HCT116 (cell line): ENCODE measurements around the gene HSPB7. TPM values are rescaled to one million over a fixed set of nuclear protein-coding genes. Genes with fewer than 3 reads are reported as not detected.

Experiments
- ATAC-seq: fragments of 200-7000 bp; cut with Tn5 transposase; 2 replicates; pipeline ENCODE4 v1.9.1; 2020; ENCODE audit warnings: mild to moderate bottlenecking, moderate library complexity
- BruUV-seq: library from RNA; stranded (reverse); fragments of 400-500 nt; replicated peaks from 2 replicates; lab custom pipeline; 2021; lab: Mats Ljungman, UMichigan
- CTCF ChIA-PET: fragments of 300-600 bp; sonication (Branson Sonifier 250); formaldehyde crosslinking; loops from one replicate; lab custom pipeline; 2021; ENCODE audit warnings: antibody characterized with exemption; lab: Charles Lee
- POLR2A ChIA-PET: fragments of 300-600, 350-600 bp; sonication (Branson Sonifier 250); formaldehyde crosslinking; loops from one replicate; lab custom pipeline; 2021; ENCODE audit warnings: antibody characterized with exemption; lab: Charles Lee
- RAD21 ChIA-PET, 2 experiments: fragments of 300-600 bp; sonication (Branson Sonifier 250); formaldehyde crosslinking; loops; one replicate each; lab custom pipeline; 2023; ENCODE audit warnings: low total read pairs in 2 of 2; ENCODE audit not compliant: uncharacterized antibody in 2 of 2, unreplicated experiment in 2 of 2, low non-redundant PET in 1 of 2; lab: Charles Lee
- DNase-seq: peaks from one replicate; pipeline ENCODE4 v3.0.0-alpha.2; 2010; ENCODE audit warnings: low read depth, low spot score
- H2AFZ ChIP-seq: fragments of 200-600 bp; shearing (Covaris generic), sonication (generic); 2 replicates; pipeline ENCODE4 v1.6.1; 2017; ENCODE audit warnings: low read depth, mixed run types, mixed read lengths, antibody characterized with exemption, low read length; ENCODE audit not compliant: poor library complexity, severe bottlenecking
- H3K27ac ChIP-seq: 2 replicates; pipeline ENCODE4 v1.5.1; 2012; ENCODE audit warnings: low read depth, low read length
- H3K27me3 ChIP-seq: fragments of 200-600 bp; sonication (generic); 2 replicates; pipeline ENCODE4 v1.6.1; 2016; ENCODE audit warnings: mixed run types, low read length, mixed read lengths; ENCODE audit not compliant: insufficient read depth
- H3K36me3 ChIP-seq, 2 experiments: fragments of 200-500 bp in 1 of 2; fragments of 200-600 bp in 1 of 2; sonication (Bioruptor generic) in 1 of 2; sonication (generic) in 1 of 2; 2 replicates each; pipeline versions ENCODE4 v1.5.1 to v1.6.1; 2014 to 2016; ENCODE audit warnings: low read length in 2 of 2, inconsistent platforms in 1 of 2, mixed read lengths in 1 of 2, mixed run types in 1 of 2; ENCODE audit not compliant: insufficient read depth in 2 of 2, control insufficient read depth in 1 of 2
- H3K4me1 ChIP-seq, 2 experiments: fragments of 200-600 bp in 1 of 2; sonication (generic) in 1 of 2; 2 replicates each; pipeline versions ENCODE4 v1.5.1 to v1.6.1; 2012 to 2017; ENCODE audit warnings: low read length in 2 of 2, inconsistent platforms in 1 of 2, mild to moderate bottlenecking in 1 of 2, mixed read lengths in 1 of 2, mixed run types in 1 of 2, moderate library complexity in 1 of 2; ENCODE audit not compliant: insufficient read depth in 2 of 2, control insufficient read depth in 1 of 2
- H3K4me2 ChIP-seq: fragments of 200-600 bp; sonication (generic); 2 replicates; pipeline ENCODE4 v1.6.1; 2017; ENCODE audit warnings: mixed run types, low read length, mixed read lengths
- H3K4me3 ChIP-seq, 2 experiments: fragments of 200-600 bp in 1 of 2; sonication (generic) in 1 of 2; replicated peaks in 1 of 2; 2 replicates each; pipeline ENCODE4 v1.5.1; 2011 to 2016; ENCODE audit warnings: low read length in 2 of 2, control low read depth in 1 of 2, low read depth in 1 of 2, mild to moderate bottlenecking in 1 of 2, mixed read lengths in 1 of 2, mixed run types in 1 of 2
- H3K79me2 ChIP-seq: fragments of 200-600 bp; sonication (generic); 2 replicates; pipeline ENCODE4 v1.6.1; 2017; ENCODE audit warnings: mild to moderate bottlenecking, mixed run types, low read length, moderate library complexity, mixed read lengths; ENCODE audit not compliant: insufficient read depth
- H3K9ac ChIP-seq: fragments of 200-600 bp; sonication (generic); 2 replicates; pipeline ENCODE4 v1.6.1; 2016; ENCODE audit warnings: low read length, mixed read lengths
- H3K9me2 ChIP-seq: fragments of 200-600 bp; sonication (generic), shearing (Covaris generic); 2 replicates; pipeline ENCODE4 v1.6.1; 2017; ENCODE audit warnings: mixed run types, mild to moderate bottlenecking, moderate library complexity; ENCODE audit not compliant: insufficient read depth
- H3K9me3 ChIP-seq, 2 experiments: fragments of 200-500 bp in 1 of 2; fragments of 200-600 bp in 1 of 2; sonication (Bioruptor generic) in 1 of 2; sonication (generic) in 1 of 2; 2 replicates each; pipeline ENCODE4 v1.6.1; 2014 to 2017; ENCODE audit warnings: low read length in 2 of 2, mixed read lengths in 2 of 2, inconsistent platforms in 1 of 2, low read depth in 1 of 2, mild to moderate bottlenecking in 1 of 2, mixed run types in 1 of 2, moderate library complexity in 1 of 2; ENCODE audit not compliant: control insufficient read depth in 1 of 2, insufficient read depth in 1 of 2
- H4K20me1 ChIP-seq: fragments of 200-600 bp; sonication (generic), shearing (Covaris generic); 2 replicates; pipeline ENCODE4 v1.6.1; 2017; ENCODE audit warnings: mixed run types, mild to moderate bottlenecking, moderate library complexity; ENCODE audit not compliant: insufficient read depth
- CBX3 ChIP-seq: IDR thresholded peaks from 2 replicates; pipeline ENCODE4 v1.6.1; 2012; ENCODE audit warnings: low read depth
- CEBPB ChIP-seq: IDR thresholded peaks from 2 replicates; pipeline ENCODE4 v1.6.1; 2012; ENCODE audit warnings: low read depth
- CTCF ChIP-seq, 3 experiments: fragments of 200-600 bp in 1 of 3; sonication (generic) in 1 of 3; IDR thresholded peaks in 2 of 3; conservative IDR thresholded peaks in 1 of 3; 2 replicates each; pipeline ENCODE4 v1.5.1; 2012 to 2017; ENCODE audit warnings: low read depth in 2 of 3, low read length in 2 of 3, antibody characterized with exemption in 1 of 3, borderline replicate concordance in 1 of 3, control low read depth in 1 of 3, mild to moderate bottlenecking in 1 of 3, mixed read lengths in 1 of 3, mixed run types in 1 of 3, moderate library complexity in 1 of 3; ENCODE audit not compliant: insufficient read depth in 1 of 3
- EZH2 ChIP-seq: fragments of 200-600 bp; sonication (generic); IDR thresholded peaks from 2 replicates; pipeline ENCODE4 v1.6.1; 2017; ENCODE audit warnings: antibody characterized with exemption, mixed run types
- MAX ChIP-seq: IDR thresholded peaks from 2 replicates; pipeline ENCODE4 v1.6.1; 2012
- POLR2A ChIP-seq: IDR thresholded peaks from 2 replicates; pipeline ENCODE4 v1.7.0; 2011; ENCODE audit warnings: borderline replicate concordance; ENCODE audit not compliant: insufficient read depth, insufficient read length; ENCODE audit errors: extremely low read depth
- POLR2AphosphoS5 ChIP-seq: IDR thresholded peaks from 2 replicates; pipeline ENCODE4 v1.6.1; 2011; ENCODE audit warnings: mild to moderate bottlenecking, low read depth, low read length, moderate library complexity
- REST ChIP-seq: IDR thresholded peaks from 2 replicates; pipeline ENCODE4 v1.6.1; 2012; ENCODE audit warnings: low read depth
- intact Hi-C: fragments of 100-400 bp; cut with micrococcal nuclease; formaldehyde crosslinking; loops from 2 replicates; pipeline ENCODE4 v1.10.0; 2022
- total RNA-seq: library from RNA; stranded (reverse); gene quantifications from one replicate; pipeline ENCODE4 v1.2.1, GENCODE V29; 2021; ENCODE audit not compliant: unreplicated experiment

The HSPB7 gene
- total RNA-seq, 1 experiment from 2014 or later: 0.27 TPM

DNA sequence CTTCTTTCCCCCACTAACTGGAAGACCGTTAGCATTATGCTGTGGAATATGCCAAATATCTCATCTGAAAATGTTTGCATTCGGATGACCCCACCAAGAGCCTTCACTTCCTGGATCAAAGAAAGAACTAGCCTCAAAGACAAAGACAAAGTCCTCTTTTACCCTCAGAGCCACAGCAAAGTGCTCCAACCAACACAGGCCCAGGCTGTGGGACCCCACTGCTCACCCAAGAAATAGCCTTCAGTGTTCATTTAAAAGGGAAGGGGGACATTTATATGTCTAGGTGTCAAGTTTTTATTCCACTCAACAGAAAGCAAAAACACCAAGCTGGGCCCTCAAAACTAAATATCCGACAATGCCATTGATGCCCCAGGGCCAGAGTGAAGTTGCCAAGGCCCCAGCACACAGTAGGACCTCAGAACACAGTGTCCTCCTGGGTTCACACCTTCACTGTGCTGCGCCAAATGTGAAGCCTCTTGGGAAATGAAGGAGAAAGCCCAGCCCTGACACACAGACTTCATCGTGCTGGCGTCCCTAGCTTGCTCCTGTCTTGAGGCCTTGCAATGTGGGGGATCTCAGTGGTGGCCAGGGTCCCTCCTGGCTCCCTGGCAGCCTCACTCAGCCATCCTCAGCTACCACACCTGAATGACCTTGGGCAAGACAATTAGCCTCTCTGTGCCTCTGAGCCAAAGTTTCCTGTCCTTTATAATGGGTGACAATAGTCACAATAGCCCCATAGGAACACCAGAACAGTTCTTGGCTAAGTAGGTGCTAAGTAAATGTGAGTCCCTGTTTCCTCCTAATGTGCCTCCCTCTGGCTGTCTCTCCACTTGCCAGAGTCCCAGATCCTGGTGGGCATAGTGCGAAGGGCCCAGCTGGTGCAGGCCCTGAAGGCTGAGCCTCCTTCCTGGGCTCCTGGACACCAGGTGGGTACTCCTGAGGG is 37.0 kb upstream of the HSPB7 start:
- Histone ChIP-seq H3K4me1 (peaks cover 4 to 9% of the 10 kb centered on the region in 2 experiments; a peak in 3 of 4 replicates), H3K36me3 (no peaks in the 10 kb centered on the region), H3K4me3 (no peak overlapping the region), H4K20me1 (no peaks in the 10 kb centered on the region), H3K27me3 (no peaks in the 10 kb centered on the region), H2AFZ (no peak overlapping the region), H3K9ac (no peak overlapping the region), H3K9me3 (no peaks in the 10 kb centered on the region), H3K9me2 (no peaks in the 10 kb centered on the region), H3K79me2 (no peaks in the 10 kb centered on the region), H3K27ac (no peak overlapping the region), H3K4me2 (no peak overlapping the region)
- DNase-seq (no peak), ATAC-seq (no peak)
- ChIA-PET CTCF (interaction anchor here (1.4 to 1.7 kb wide), 3 partner anchors 13 to 48 kb away, joined by 3 to 5 read pairs (median 4); no protein-coding TSS in a partner anchor), POLR2A (no interaction called here), RAD21 (interaction anchor here in 1 of 2 experiments (1.0 kb wide), 1 partner anchor 45 kb away, joined by 3 read pairs; no protein-coding TSS in a partner anchor)
- BruUV-seq: TSS peak; percentile 23
- intact Hi-C loops: no loop called here
- TF ChIP-seq CTCF (IDR thresholded peaks at IDR 0.05 in 2 of 3, conservative IDR thresholded peaks at IDR 0.05 in 1 of 3; ENCODE audit: borderline replicate concordance in 1 of 3, insufficient read depth in 1 of 3, low read depth in 2 of 3, low read length in 2 of 3) (no peak), MAX (no peak), REST (no peak), EZH2 (no peak), CBX3 (no peak), POLR2A (no peak), POLR2AphosphoS5 (no peak), CEBPB (no peak)
